CD14-positive monocyte (primary cell): ENCODE data around the gene CACNB4. TPM values are rescaled to one million over a fixed set of nuclear protein-coding genes. Genes with fewer than 3 reads are reported as not detected.

Source experiments
- DNase-seq, 3 donors: peaks; one replicate each; pipeline ENCODE4 v3.0.0-alpha.2; 2011 to 2022
- H2AFZ ChIP-seq: 2 replicates; pipeline ENCODE4 v1.6.0; 2012; ENCODE audit warnings: mild to moderate bottlenecking, low read depth, low read length, inconsistent platforms; ENCODE audit not compliant: insufficient read depth, poor library complexity, severe bottlenecking
- H3K27ac ChIP-seq, 2 donors: 1 replicate in 1 of 2; 2 replicates in 1 of 2; pipeline ENCODE4 v1.5.1; 2012 to 2013; ENCODE audit warnings: low read length in 2 of 2, control low read depth in 1 of 2, inconsistent platforms in 1 of 2, low read depth in 1 of 2, mild to moderate bottlenecking in 1 of 2
- H3K27me3 ChIP-seq, 2 donors: one replicate each; pipeline versions ENCODE4 v1.6.0 to v1.6.1; 2011 to 2013; ENCODE audit warnings: low read length in 2 of 2; ENCODE audit not compliant: control insufficient read depth in 2 of 2, insufficient read depth in 2 of 2
- H3K36me3 ChIP-seq, 2 donors: replicated peaks in 1 of 2; 1 replicate in 1 of 2; 2 replicates in 1 of 2; pipeline versions ENCODE4 v1.5.1 to v1.6.1; 2012 to 2013; ENCODE audit warnings: low read length in 2 of 2, control low read depth in 1 of 2, inconsistent platforms in 1 of 2, mild to moderate bottlenecking in 1 of 2; ENCODE audit not compliant: insufficient read depth in 2 of 2, control insufficient read depth in 1 of 2
- H3K4me1 ChIP-seq, 2 donors: 1 replicate in 1 of 2; 2 replicates in 1 of 2; pipeline versions ENCODE4 v1.5.1 to v1.6.1; 2012 to 2013; ENCODE audit warnings: low read length in 2 of 2, control low read depth in 1 of 2, inconsistent platforms in 1 of 2, mild to moderate bottlenecking in 1 of 2, moderate library complexity in 1 of 2; ENCODE audit not compliant: insufficient read depth in 2 of 2, control insufficient read depth in 1 of 2
- H3K4me2 ChIP-seq: replicated peaks from 2 replicates; pipeline ENCODE3; 2012; ENCODE audit warnings: low read length, moderate library complexity, mild to moderate bottlenecking; ENCODE audit not compliant: poor library complexity, severe bottlenecking; ENCODE audit errors: extremely low read depth
- H3K4me3 ChIP-seq, 3 experiments: fragments of 200-600 bp in 1 of 3; sonication (generic) in 1 of 3; replicated peaks in 1 of 3; 1 replicate in 2 of 3; 2 replicates in 1 of 3; pipeline ENCODE4 v1.5.1; 2011 to 2013; ENCODE audit warnings: low read length in 3 of 3, mild to moderate bottlenecking in 3 of 3, control low read depth in 2 of 3, low read depth in 2 of 3, inconsistent platforms in 1 of 3, moderate library complexity in 1 of 3
- H3K79me2 ChIP-seq: 2 replicates; pipeline ENCODE4 v1.6.0; 2012; ENCODE audit warnings: mild to moderate bottlenecking, control low read depth, inconsistent platforms, low read length, moderate library complexity; ENCODE audit not compliant: insufficient read depth
- H3K9ac ChIP-seq: 2 replicates; pipeline ENCODE4 v1.6.0; 2017; ENCODE audit warnings: low read length, mild to moderate bottlenecking; ENCODE audit not compliant: insufficient read depth, poor library complexity, severe bottlenecking
- H3K9me3 ChIP-seq, 2 donors: replicated peaks in 1 of 2; 1 replicate in 1 of 2; 2 replicates in 1 of 2; pipeline versions ENCODE4 v1.5.1 to v1.6.1; 2012 to 2013; ENCODE audit warnings: low read length in 2 of 2, control low read depth in 1 of 2; ENCODE audit not compliant: control insufficient read depth in 1 of 2, insufficient read depth in 1 of 2
- H4K20me1 ChIP-seq: 2 replicates; pipeline ENCODE4 v1.6.0; 2012; ENCODE audit warnings: mild to moderate bottlenecking, low read length, control low read depth, moderate library complexity; ENCODE audit not compliant: insufficient read depth
- H3K27ac Mint-ChIP-seq, 7 donors: one replicate each; pipeline ENCODE4 v1.8.0; 2020; ENCODE audit warnings: mild to moderate bottlenecking in 7 of 7, mixed read lengths in 7 of 7, moderate library complexity in 6 of 7, inconsistent platforms in 2 of 7
- H3K27me3 Mint-ChIP-seq, 3 donors: one replicate each; pipeline ENCODE4 v1.8.0; 2021 to 2022; ENCODE audit warnings: low read depth in 3 of 3, mild to moderate bottlenecking in 3 of 3, mixed read lengths in 3 of 3, moderate library complexity in 3 of 3, inconsistent platforms in 1 of 3
- H3K36me3 Mint-ChIP-seq, 2 donors: one replicate each; pipeline ENCODE4 v1.8.0; 2020; ENCODE audit warnings: mixed read lengths in 2 of 2, inconsistent platforms in 1 of 2, mild to moderate bottlenecking in 1 of 2
- H3K4me1 Mint-ChIP-seq: one replicate; pipeline ENCODE4 v1.8.0; 2020; ENCODE audit warnings: mild to moderate bottlenecking, mixed read lengths
- H3K4me3 Mint-ChIP-seq, 2 donors: one replicate each; pipeline ENCODE4 v1.8.0; 2020; ENCODE audit warnings: mild to moderate bottlenecking in 2 of 2, mixed read lengths in 2 of 2, moderate library complexity in 1 of 2
- H3K9me3 Mint-ChIP-seq, 7 donors: one replicate each; pipeline ENCODE4 v1.8.0; 2020 to 2022; ENCODE audit warnings: mixed read lengths in 7 of 7, mild to moderate bottlenecking in 6 of 7, moderate library complexity in 6 of 7, inconsistent platforms in 2 of 7
- WGBS: methylation state at CpG from one replicate; pipeline ENCODE4 v1.1.5; 2013; ENCODE audit warnings: missing lambda C conversion rate; ENCODE audit not compliant: insufficient coverage; 5-methylcytosine and 5-hydroxymethylcytosine counted together
- intact Hi-C, 2 donors: fragments of 100-400 bp; cut with micrococcal nuclease; formaldehyde crosslinking; loops; one replicate each; pipeline versions ENCODE4 v1.15.0 to v1.15.1; 2023
- polyA plus RNA-seq, 3 donors: library from polyadenylated mRNA; depleted of rRNA in 1 of 3; unstranded in 2 of 3; stranded (reverse) in 1 of 3; fragments of 300-500 nt in 2 of 3; fragments of >200 nt in 1 of 3; fragmentation: Illumina TruSeq in 2 of 3; gene quantifications; 1 replicate in 2 of 3; 2 replicates in 1 of 3; pipeline ENCODE4 v1.2.3, GENCODE V29; 2012 to 2021
- TF ChIP-seq, protein P1 (sequence below): fragments of 200-600 bp; IDR thresholded peaks from one replicate; pipeline ENCODE4 v1.8.0; 2022; ENCODE audit warnings: antibody characterized with exemption, mild to moderate bottlenecking

The CACNB4 gene
- polyA plus RNA-seq, 3 donors: 0.44 to 1.9 (median 1.1) TPM

DNA sequence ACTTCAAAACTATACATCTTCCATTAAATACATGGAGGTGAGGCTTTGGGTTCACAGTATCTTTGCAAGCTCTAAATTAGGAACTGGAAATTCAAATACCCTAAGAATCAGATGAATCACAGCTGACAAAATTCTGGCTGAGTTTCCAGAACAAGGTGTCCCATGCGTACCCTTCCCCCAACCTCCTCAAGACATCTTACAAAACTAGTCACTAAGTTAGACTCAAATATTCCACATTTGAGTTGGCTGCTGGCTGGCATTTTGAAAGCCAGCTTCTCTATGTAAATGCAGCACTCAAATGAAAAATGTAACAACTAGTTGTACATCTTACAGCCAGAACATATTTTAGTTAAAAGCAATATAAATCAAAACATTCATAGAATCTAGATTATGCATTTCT is 139.6 kb downstream of the CACNB4 start:
- no peaks in the 10 kb centered on the region for H3K36me3 Mint-ChIP-seq
- no peak overlapping the region for H3K4me3 Mint-ChIP-seq
- intact Hi-C loops: no loop called here

DNA sequence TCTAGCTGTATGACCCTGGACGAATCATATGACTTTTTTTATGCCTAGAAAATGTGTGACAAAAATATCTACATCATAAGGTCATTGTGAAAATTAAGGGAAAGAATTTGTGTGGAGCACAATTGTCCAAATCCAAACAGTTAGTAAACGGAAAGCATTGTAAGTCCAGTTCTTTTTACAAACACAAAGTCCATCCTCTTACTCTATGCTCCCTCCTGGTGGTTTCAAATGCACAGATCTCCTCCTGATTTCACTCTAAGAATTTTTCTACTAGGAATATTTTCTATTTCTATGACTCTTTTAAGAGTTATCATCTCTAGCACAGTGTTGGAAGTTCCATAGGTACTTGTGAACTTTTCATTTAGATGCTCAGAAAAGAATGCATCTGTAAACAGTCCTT is 145.4 kb downstream of the CACNB4 start:
- Mint-ChIP-seq H3K9me3 (peaks cover 0 to 4% (median 2%) of the 10 kb centered on the region in 7 donors), H3K4me3 (no peak overlapping the region), H3K27me3 (peaks cover 2 to 9% (median 3%) of the 10 kb centered on the region in 3 donors), H3K36me3 (no peaks in the 10 kb centered on the region), H3K27ac (peak overlapping the region in 1 of 7 donors; percentile 27), H3K4me1 (peaks cover 6% of the 10 kb centered on the region)
- Histone ChIP-seq H3K9ac (no peak overlapping the region), H3K4me3 (no peak overlapping the region), H2AFZ (no peak overlapping the region), H3K4me1 (peaks cover 4% of the 10 kb centered on the region in 2 donors), H4K20me1 (no peaks in the 10 kb centered on the region), H3K9me3 (no peaks in the 10 kb centered on the region), H3K27me3 (no peaks in the 10 kb centered on the region), H3K36me3 (no peaks in the 10 kb centered on the region), H3K4me2 (no peak overlapping the region), H3K27ac (no peak overlapping the region), H3K79me2 (no peaks in the 10 kb centered on the region)
- intact Hi-C loops: no loop called here
- TF ChIP-seq, protein P1, sequence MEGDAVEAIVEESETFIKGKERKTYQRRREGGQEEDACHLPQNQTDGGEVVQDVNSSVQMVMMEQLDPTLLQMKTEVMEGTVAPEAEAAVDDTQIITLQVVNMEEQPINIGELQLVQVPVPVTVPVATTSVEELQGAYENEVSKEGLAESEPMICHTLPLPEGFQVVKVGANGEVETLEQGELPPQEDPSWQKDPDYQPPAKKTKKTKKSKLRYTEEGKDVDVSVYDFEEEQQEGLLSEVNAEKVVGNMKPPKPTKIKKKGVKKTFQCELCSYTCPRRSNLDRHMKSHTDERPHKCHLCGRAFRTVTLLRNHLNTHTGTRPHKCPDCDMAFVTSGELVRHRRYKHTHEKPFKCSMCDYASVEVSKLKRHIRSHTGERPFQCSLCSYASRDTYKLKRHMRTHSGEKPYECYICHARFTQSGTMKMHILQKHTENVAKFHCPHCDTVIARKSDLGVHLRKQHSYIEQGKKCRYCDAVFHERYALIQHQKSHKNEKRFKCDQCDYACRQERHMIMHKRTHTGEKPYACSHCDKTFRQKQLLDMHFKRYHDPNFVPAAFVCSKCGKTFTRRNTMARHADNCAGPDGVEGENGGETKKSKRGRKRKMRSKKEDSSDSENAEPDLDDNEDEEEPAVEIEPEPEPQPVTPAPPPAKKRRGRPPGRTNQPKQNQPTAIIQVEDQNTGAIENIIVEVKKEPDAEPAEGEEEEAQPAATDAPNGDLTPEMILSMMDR: no peak
- no peak for DNase-seq
- no CpG with 5 or more reads among the region's 2 CpGs for WGBS

More for the DNA sequence above, 139.6 kb downstream of the CACNB4 start:
- Mint-ChIP-seq H3K27ac (no peak overlapping the region), H3K4me1 (no peaks in the 10 kb centered on the region), H3K9me3 (peaks cover 0 to 2% (median 0%) of the 10 kb centered on the region in 7 donors), H3K27me3 (peaks cover 2 to 6% (median 3%) of the 10 kb centered on the region in 3 donors)
- no peaks in the 10 kb centered on the region for H3K9me3 ChIP-seq
- H3K36me3 ChIP-seq: no peaks in the 10 kb centered on the region
- WGBS: 100% methylated on average over 1 of the region's 1 CpG
- no peak overlapping the region for H2AFZ ChIP-seq
- H3K27me3 ChIP-seq: no peaks in the 10 kb centered on the region
- no peak for DNase-seq
- no peaks in the 10 kb centered on the region for H3K79me2 ChIP-seq
- no peak overlapping the region for H3K9ac ChIP-seq
- no peak overlapping the region for H3K27ac ChIP-seq
- H3K4me3 ChIP-seq: no peak overlapping the region
- no peak overlapping the region for H3K4me2 ChIP-seq
- no peaks in the 10 kb centered on the region for H4K20me1 ChIP-seq
- H3K4me1 ChIP-seq: no peaks in the 10 kb centered on the region
- TF ChIP-seq, protein P1: no peak
